ENCODE data around the gene CCDC196. TPM values are rescaled to one million over a fixed set of nuclear protein-coding genes. Genes with fewer than 3 reads are reported as not detected.

The CCDC196 gene
- total and polyA plus RNA-seq, 10 of the 15 experiments (the other 5 are each of a cell fraction or from before 2014, with no cell fraction given) = 0.03 to 0.52 (median 0.28) TPM; not detected in 7

GRCh38 chr14:66507722-66508546 is 21.8 kb downstream of the CCDC196 start, which contains the start of gene GPHN (continued):
- TF ChIP-seq ZBTB11 (CRISPR knock-in tag; IDR thresholded peaks at IDR 0.05) = no peak
- TF ChIP-seq LARP7 (IDR thresholded peaks at IDR 0.05) = no peak; the same call in 1 of the 2 replicates
- peak; percentile 92 for TF ChIP-seq CBX5 (IDR thresholded peaks at IDR 0.05; ENCODE audit: low read depth)
- no peak for TF ChIP-seq HSF1 (IDR thresholded peaks at IDR 0.05; ENCODE audit: low read depth, low read length)
- no peak; the same call in none of the 2 replicates for TF ChIP-seq NBN (IDR thresholded peaks at IDR 0.05)
- no peak for TF ChIP-seq E2F8 (IDR thresholded peaks at IDR 0.05; ENCODE audit: low read depth, partially characterized antibody)
- TF ChIP-seq POLR2AphosphoS5 (IDR thresholded peaks at IDR 0.05; ENCODE audit: low read length) = peak; percentile 95
- no peak for TF ChIP-seq ATF3 (IDR thresholded peaks at IDR 0.05; ENCODE audit: borderline replicate concordance, extremely low read depth, low read depth, low read length)
- TF ChIP-seq STAT1 (conservative IDR thresholded peaks at IDR 0.05) = no peak; the same call in 1 of the 2 replicates
- TF ChIP-seq MTA2 (IDR thresholded peaks at IDR 0.05; ENCODE audit: low read depth) = no peak
- no peak for TF ChIP-seq ZNF687 (IDR thresholded peaks at IDR 0.05)
